Measurements from ENCODE around the gene MRPS27. TPM values are rescaled to one million over a fixed set of nuclear protein-coding genes. Genes with fewer than 3 reads are reported as not detected.

MRPS27 gene
- total and polyA plus RNA-seq, 9 of the 15 experiments (the other 6 are each of a cell fraction or from before 2014, with no cell fraction given) = 73.6 to 144 (median 106) TPM

DNA sequence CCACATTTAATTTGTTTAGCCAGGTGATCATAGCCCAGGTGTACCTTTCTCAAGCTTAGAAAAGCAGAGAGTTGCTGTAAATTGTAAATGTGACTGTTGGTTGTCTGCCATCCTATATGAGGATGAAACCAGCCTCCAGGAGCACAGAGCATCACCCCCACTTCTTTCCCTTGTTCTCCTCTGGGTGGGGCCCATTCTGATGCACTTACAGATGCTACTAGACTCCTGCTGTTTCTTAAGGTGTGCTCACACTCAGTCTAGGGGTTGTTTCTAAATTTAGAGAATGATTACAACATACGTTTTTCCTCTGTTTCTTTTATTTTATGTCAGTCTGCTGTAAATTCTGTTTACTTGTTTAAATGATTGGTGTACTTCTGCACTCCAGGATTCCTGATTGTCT is 10.7 kb upstream of the MRPS27 start (continued):
- TF ChIP-seq, protein P1, sequence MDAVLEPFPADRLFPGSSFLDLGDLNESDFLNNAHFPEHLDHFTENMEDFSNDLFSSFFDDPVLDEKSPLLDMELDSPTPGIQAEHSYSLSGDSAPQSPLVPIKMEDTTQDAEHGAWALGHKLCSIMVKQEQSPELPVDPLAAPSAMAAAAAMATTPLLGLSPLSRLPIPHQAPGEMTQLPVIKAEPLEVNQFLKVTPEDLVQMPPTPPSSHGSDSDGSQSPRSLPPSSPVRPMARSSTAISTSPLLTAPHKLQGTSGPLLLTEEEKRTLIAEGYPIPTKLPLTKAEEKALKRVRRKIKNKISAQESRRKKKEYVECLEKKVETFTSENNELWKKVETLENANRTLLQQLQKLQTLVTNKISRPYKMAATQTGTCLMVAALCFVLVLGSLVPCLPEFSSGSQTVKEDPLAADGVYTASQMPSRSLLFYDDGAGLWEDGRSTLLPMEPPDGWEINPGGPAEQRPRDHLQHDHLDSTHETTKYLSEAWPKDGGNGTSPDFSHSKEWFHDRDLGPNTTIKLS (IDR thresholded peaks at IDR 0.05; ENCODE audit: borderline replicate concordance, low read depth) = no peak

DNA sequence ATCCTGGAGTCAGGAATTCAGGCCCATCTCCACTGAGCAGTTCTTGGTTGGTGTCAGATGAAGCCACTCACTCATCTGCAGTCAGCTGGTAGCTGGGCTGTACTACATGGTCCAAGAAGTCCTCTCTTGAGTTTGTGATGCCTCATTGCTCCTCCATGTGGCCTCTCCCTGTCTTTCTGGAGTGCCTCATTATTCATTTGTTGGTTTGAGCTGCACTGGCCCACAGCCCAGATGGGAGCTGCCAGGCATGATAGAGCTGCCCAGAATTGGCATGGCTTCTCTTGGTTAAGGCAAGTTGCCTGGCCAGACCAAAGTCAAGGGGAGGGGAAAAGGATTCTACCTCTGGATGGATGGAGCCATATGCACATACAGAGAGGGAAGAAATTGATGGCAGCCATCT is 8.1 kb upstream of the MRPS27 start:
- Histone ChIP-seq H3K27me3 (ENCODE audit: control insufficient read depth in 2 of 2, insufficient read depth in 2 of 2, low read length in 2 of 2) (no peaks in the 10 kb centered on the region), H3K36me3 (ENCODE audit: control insufficient read depth, insufficient read depth, low read length) (peaks cover 84% of the 10 kb centered on the region), H3K27ac (ENCODE audit: extremely low read depth, low read depth, low read length) (no peak overlapping the region), H3K9me3 (replicated peaks; ENCODE audit: control insufficient read depth, insufficient read depth, low read depth, low read length) (no peaks in the 10 kb centered on the region), H3K4me1 (replicated peaks in 1 of 2; ENCODE audit: control insufficient read depth in 2 of 2, insufficient read depth in 2 of 2, low read length in 2 of 2) (no peaks in the 10 kb centered on the region), H3K79me2 (ENCODE audit: control insufficient read depth, insufficient read depth, low read length) (no peaks in the 10 kb centered on the region; the same call in 2 of the 3 replicates), H4K20me1 (replicated peaks; ENCODE audit: control insufficient read depth, insufficient read depth, low read length) (no peaks in the 10 kb centered on the region), H3K4me2 (ENCODE audit: insufficient read depth, low read length) (no peak overlapping the region), H3K9ac (ENCODE audit: insufficient read depth in 1 of 2, low read depth in 2 of 2, low read length in 2 of 2) (no peak overlapping the region), H2AFZ (ENCODE audit: low read depth, low read length) (no peak overlapping the region), H3K4me3 (no peak overlapping the region), H3K9me1 (ENCODE audit: control insufficient read depth, insufficient read depth, low read length) (no peaks in the 10 kb centered on the region)
- ChIA-PET CTCF (ENCODE audit: low intra/inter-chr PET ratio) (no interaction called here), POLR2A (no interaction called here)
- no TSS peak for BruUV-seq (replicated peaks)
- intact Hi-C loops (cut with micrococcal nuclease) (no loop called here), in situ Hi-C loops (cut with MboI) (no loop called here)
- DNase-seq (ENCODE audit: extremely low read depth in 1 of 4, low spot score in 3 of 4) (no peak), ATAC-seq (peak; percentile 58), FAIRE-seq (no peak)
- TF ChIP-seq RCOR1 (IDR thresholded peaks at IDR 0.05; ENCODE audit: borderline replicate concordance in 1 of 2, low read depth in 2 of 2, low read length in 2 of 2) (no peak), ZNF41 (CRISPR knock-in tag; conservative IDR thresholded peaks at IDR 0.05) (no peak), FOXJ3 (CRISPR knock-in tag; IDR thresholded peaks at IDR 0.05) (no peak), POLR2AphosphoS5 (IDR thresholded peaks at IDR 0.05; ENCODE audit: control insufficient read depth, insufficient read depth, low read depth, low read length) (no peak), BRD4 (IDR thresholded peaks at IDR 0.05) (no peak), CBX2 (IDR thresholded peaks at IDR 0.05; ENCODE audit: insufficient read depth, low read length, poor library complexity, severe bottlenecking) (no peak), ETV6 (IDR thresholded peaks at IDR 0.05; ENCODE audit: borderline replicate concordance in 1 of 2, low read depth in 2 of 2, low read length in 1 of 2) (no peak), ETV6 (CRISPR knock-in tag; IDR thresholded peaks at IDR 0.05; ENCODE audit: borderline replicate concordance) (no peak), COPS2 (conservative IDR thresholded peaks at IDR 0.05) (no peak), CBFA2T3 (IDR thresholded peaks at IDR 0.05) (no peak), BHLHE40 (IDR thresholded peaks at IDR 0.05; ENCODE audit: low read length) (no peak), FIP1L1 (IDR thresholded peaks at IDR 0.05; ENCODE audit: low read depth, low read length, poor library complexity, severe bottlenecking) (no peak), ZNF263 (CRISPR knock-in tag; IDR thresholded peaks at IDR 0.05; ENCODE audit: borderline replicate concordance) (no peak), HNRNPK (IDR thresholded peaks at IDR 0.05; ENCODE audit: low read depth, low read length, poor library complexity, severe bottlenecking) (no peak), XRCC4 (IDR thresholded peaks at IDR 0.05; ENCODE audit: extremely low read depth, insufficient read depth, insufficient read length) (no peak), EP400 (IDR thresholded peaks at IDR 0.05) (no peak)
- TF ChIP-seq, protein P2, sequence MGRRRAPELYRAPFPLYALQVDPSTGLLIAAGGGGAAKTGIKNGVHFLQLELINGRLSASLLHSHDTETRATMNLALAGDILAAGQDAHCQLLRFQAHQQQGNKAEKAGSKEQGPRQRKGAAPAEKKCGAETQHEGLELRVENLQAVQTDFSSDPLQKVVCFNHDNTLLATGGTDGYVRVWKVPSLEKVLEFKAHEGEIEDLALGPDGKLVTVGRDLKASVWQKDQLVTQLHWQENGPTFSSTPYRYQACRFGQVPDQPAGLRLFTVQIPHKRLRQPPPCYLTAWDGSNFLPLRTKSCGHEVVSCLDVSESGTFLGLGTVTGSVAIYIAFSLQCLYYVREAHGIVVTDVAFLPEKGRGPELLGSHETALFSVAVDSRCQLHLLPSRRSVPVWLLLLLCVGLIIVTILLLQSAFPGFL (CRISPR knock-in tag; IDR thresholded peaks at IDR 0.05) = no peak
- TF ChIP-seq, protein P3, sequence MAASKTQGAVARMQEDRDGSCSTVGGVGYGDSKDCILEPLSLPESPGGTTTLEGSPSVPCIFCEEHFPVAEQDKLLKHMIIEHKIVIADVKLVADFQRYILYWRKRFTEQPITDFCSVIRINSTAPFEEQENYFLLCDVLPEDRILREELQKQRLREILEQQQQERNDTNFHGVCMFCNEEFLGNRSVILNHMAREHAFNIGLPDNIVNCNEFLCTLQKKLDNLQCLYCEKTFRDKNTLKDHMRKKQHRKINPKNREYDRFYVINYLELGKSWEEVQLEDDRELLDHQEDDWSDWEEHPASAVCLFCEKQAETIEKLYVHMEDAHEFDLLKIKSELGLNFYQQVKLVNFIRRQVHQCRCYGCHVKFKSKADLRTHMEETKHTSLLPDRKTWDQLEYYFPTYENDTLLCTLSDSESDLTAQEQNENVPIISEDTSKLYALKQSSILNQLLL (CRISPR knock-in tag; IDR thresholded peaks at IDR 0.05; ENCODE audit: borderline replicate concordance) = no peak
